Activated naive CD4-positive, alpha-beta T cell treated with anti-CD3 and anti-CD28 coated beads, Interleukin-2, amount 10 ng/mL, durations not matched to agents 7 days and 5 days (primary cell): ENCODE measurements around the gene TOB2.
"Not testable (repeated sequence)": the region's sequence is repeated elsewhere in the genome, so short reads cannot be mapped to it uniquely, and the experiment has no call there.

Source experiments
- CTCF ChIA-PET: fragments of 350-600 bp; sonication (Branson Sonifier 250); formaldehyde crosslinking; loops from one replicate; lab custom pipeline; 2021; ENCODE audit warnings: antibody characterized with exemption; lab: Charles Lee
- DNase-seq: peaks from one replicate; pipeline ENCODE4 v3.0.0-alpha.2; 2020
- H3K27ac Mint-ChIP-seq: one replicate; pipeline ENCODE4 v1.8.0; 2021; ENCODE audit warnings: mild to moderate bottlenecking, moderate library complexity, mixed read lengths
- H3K27me3 Mint-ChIP-seq: one replicate; pipeline ENCODE4 v1.8.0; 2021; ENCODE audit warnings: mild to moderate bottlenecking, mixed read lengths
- H3K36me3 Mint-ChIP-seq: one replicate; pipeline ENCODE4 v1.8.0; 2021; ENCODE audit warnings: mixed read lengths
- H3K4me1 Mint-ChIP-seq: one replicate; pipeline ENCODE4 v1.8.0; 2021; ENCODE audit warnings: mixed read lengths
- H3K4me3 Mint-ChIP-seq: one replicate; pipeline ENCODE4 v1.8.0; 2021; ENCODE audit warnings: mild to moderate bottlenecking, moderate library complexity, mixed read lengths
- H3K9me3 Mint-ChIP-seq: one replicate; pipeline ENCODE4 v1.8.0; 2021; ENCODE audit warnings: mixed read lengths

TOB2 gene

GRCh38 chr22:41478891-41479521 lies 32.4 kb upstream of the TOB2 start:
- Mint-ChIP-seq H3K36me3 (no peaks in the 10 kb centered on the region), H3K27ac (no peak overlapping the region), H3K4me1 (peaks cover 4% of the 10 kb centered on the region), H3K4me3 (no peak overlapping the region), H3K27me3 (no peaks in the 10 kb centered on the region), H3K9me3 (no peaks in the 10 kb centered on the region)
- CTCF ChIA-PET = interaction anchor here (0.7 to 1.6 kb wide), 2 partner anchors 75 to 76 kb away, joined by 3 to 7 read pairs; no protein-coding TSS in a partner anchor
- no peak for DNase-seq

GRCh38 chr22:41478473-41478872 lies 31.9 kb upstream of the TOB2 start:
- Mint-ChIP-seq H3K27ac (no peak overlapping the region), H3K27me3 (no peaks in the 10 kb centered on the region), H3K9me3 (no peaks in the 10 kb centered on the region), H3K4me1 (peaks cover 4% of the 10 kb centered on the region), H3K36me3 (no peaks in the 10 kb centered on the region), H3K4me3 (no peak overlapping the region)
- CTCF ChIA-PET = interaction anchor here (1.6 kb wide), 1 partner anchor 75 kb away, joined by 7 read pairs; no protein-coding TSS in a partner anchor
- DNase-seq = no peak

GRCh38 chr22:41474872-41475451 lies 28.4 kb upstream of the TOB2 start:
- Mint-ChIP-seq H3K9me3 (no peaks in the 10 kb centered on the region), H3K4me1 (peaks cover 20% of the 10 kb centered on the region), H3K36me3 (peaks cover 1% of the 10 kb centered on the region), H3K27me3 (no peaks in the 10 kb centered on the region), H3K4me3 (no peak overlapping the region), H3K27ac (no peak overlapping the region)
- no peak for DNase-seq
- CTCF ChIA-PET = no interaction called here

GRCh38 chr22:41471568-41471967 lies 25.0 kb upstream of the TOB2 start:
- no peak for DNase-seq
- H3K9me3 Mint-ChIP-seq = no peaks in the 10 kb centered on the region
- CTCF ChIA-PET = no interaction called here
- H3K4me1 Mint-ChIP-seq = peaks cover 41% of the 10 kb centered on the region
- peaks cover 17% of the 10 kb centered on the region for H3K36me3 Mint-ChIP-seq
- no peak overlapping the region for H3K27ac Mint-ChIP-seq
- H3K4me3 Mint-ChIP-seq = no peak overlapping the region
- H3K27me3 Mint-ChIP-seq = no peaks in the 10 kb centered on the region

GRCh38 chr22:41470886-41471285 lies 24.3 kb upstream of the TOB2 start:
- DNase-seq = no peak
- peaks cover 46% of the 10 kb centered on the region for H3K4me1 Mint-ChIP-seq
- peak overlapping the region; percentile 52 for H3K27ac Mint-ChIP-seq
- peak overlapping the region; percentile 17 for H3K4me3 Mint-ChIP-seq
- peaks cover 19% of the 10 kb centered on the region for H3K36me3 Mint-ChIP-seq
- H3K27me3 Mint-ChIP-seq = no peaks in the 10 kb centered on the region
- CTCF ChIA-PET = no interaction called here
- no peaks in the 10 kb centered on the region for H3K9me3 Mint-ChIP-seq

GRCh38 chr22:41469218-41469851 lies 22.7 kb upstream of the TOB2 start:
- peak overlapping the region; percentile 98 for H3K27ac Mint-ChIP-seq
- H3K27me3 Mint-ChIP-seq = no peaks in the 10 kb centered on the region
- CTCF ChIA-PET = interaction anchor here (1.6 to 1.9 kb wide), 2 partner anchors 21 to 24 kb away, joined by 6 to 7 read pairs; no protein-coding TSS in a partner anchor
- H3K4me1 Mint-ChIP-seq = peaks cover 50% of the 10 kb centered on the region
- H3K4me3 Mint-ChIP-seq = peak overlapping the region; percentile 81
- H3K36me3 Mint-ChIP-seq = peaks cover 27% of the 10 kb centered on the region
- no peaks in the 10 kb centered on the region for H3K9me3 Mint-ChIP-seq
- peak; percentile 62 for DNase-seq

GRCh38 chr22:41468381-41469217 lies 22.0 kb upstream of the TOB2 start, which contains the start of the genes ACO2 and PHF5A:
Gene ACO2 (plus strand): TSS chr22:41469117. CDS start chr22:41469147, 30 bp downstream.
Gene PHF5A (minus strand): TSS chr22:41468692. CDS start chr22:41468653, 39 bp downstream.
- peak within 1 kb of the TSS; percentile 98 for H3K27ac Mint-ChIP-seq
- peaks cover 32% of the 10 kb centered on the region for H3K36me3 Mint-ChIP-seq
- H3K4me1 Mint-ChIP-seq = peaks cover 52% of the 10 kb centered on the region
- peak within 1 kb of the TSS; percentile 81 for H3K4me3 Mint-ChIP-seq
- peak; percentile 98 for DNase-seq
- CTCF ChIA-PET = interaction anchor here (1.0 to 1.9 kb wide), 3 partner anchors 20 to 56 kb away, joined by 4 to 7 read pairs (median 6); no protein-coding TSS in a partner anchor
- no peaks in the 10 kb centered on the region for H3K27me3 Mint-ChIP-seq
- no peaks in the 10 kb centered on the region for H3K9me3 Mint-ChIP-seq

GRCh38 chr22:41461901-41462300 lies 15.3 kb upstream of the TOB2 start:
- CTCF ChIA-PET = no interaction called here
- no peak for DNase-seq
- Mint-ChIP-seq H3K4me1 (peaks cover 13% of the 10 kb centered on the region), H3K4me3 (no peak overlapping the region), H3K9me3 (no peaks in the 10 kb centered on the region), H3K27ac (no peak overlapping the region), H3K36me3 (peaks cover 48% of the 10 kb centered on the region), H3K27me3 (no peaks in the 10 kb centered on the region)

GRCh38 chr22:41460071-41460470 lies 13.5 kb upstream of the TOB2 start:
- H3K27ac Mint-ChIP-seq = peak overlapping the region; percentile 42
- CTCF ChIA-PET, H3K4me1 Mint-ChIP-seq, H3K9me3 Mint-ChIP-seq, DNase-seq, H3K4me3 Mint-ChIP-seq, H3K27me3 Mint-ChIP-seq: not testable (repeated sequence)
- peaks cover 44% of the 10 kb centered on the region for H3K36me3 Mint-ChIP-seq

- peaks cover 4% of the 10 kb centered on the region for H3K4me1 Mint-ChIP-seq
- peaks cover 39% of the 10 kb centered on the region for H3K36me3 Mint-ChIP-seq
- no peak for DNase-seq
- no peaks in the 10 kb centered on the region for H3K27me3 Mint-ChIP-seq
- no peak overlapping the region for H3K27ac Mint-ChIP-seq
- CTCF ChIA-PET = no interaction called here
- H3K9me3 Mint-ChIP-seq = no peaks in the 10 kb centered on the region
- H3K4me3 Mint-ChIP-seq = no peak overlapping the region
Observed at GRCh38 chr22:41459431-41459830, 12.8 kb upstream of the TOB2 start.

GRCh38 chr22:41458161-41458728 lies 11.6 kb upstream of the TOB2 start:
- peaks cover 2% of the 10 kb centered on the region for H3K4me1 Mint-ChIP-seq
- H3K27ac Mint-ChIP-seq = peak overlapping the region; percentile 50
- H3K4me3 Mint-ChIP-seq = no peak overlapping the region
- no peak for DNase-seq
- H3K36me3 Mint-ChIP-seq = peaks cover 33% of the 10 kb centered on the region
- no peaks in the 10 kb centered on the region for H3K27me3 Mint-ChIP-seq
- CTCF ChIA-PET = no interaction called here
- no peaks in the 10 kb centered on the region for H3K9me3 Mint-ChIP-seq

- H3K4me3 Mint-ChIP-seq = peak overlapping the region; percentile 82
Observed at GRCh38 chr22:41448189-41448808, 1.7 kb upstream of the TOB2 start.

More at GRCh38 chr22:41448189-41448808, 1.7 kb upstream of the TOB2 start:
- H3K9me3 Mint-ChIP-seq = no peaks in the 10 kb centered on the region
- CTCF ChIA-PET = interaction anchor here (0.6 to 1.5 kb wide), 4 partner anchors 20 to 165 kb away, joined by 3 to 6 read pairs (median 4); partner anchors contain the start of genes ACO2 and PHF5A
- no peaks in the 10 kb centered on the region for H3K27me3 Mint-ChIP-seq
- peak; percentile 96 for DNase-seq
- H3K27ac Mint-ChIP-seq = peak overlapping the region; percentile 91
- peaks cover 12% of the 10 kb centered on the region for H3K36me3 Mint-ChIP-seq
- H3K4me1 Mint-ChIP-seq = peaks cover 15% of the 10 kb centered on the region
